HepG2 (cell line): ENCODE data around the gene SIRPA. TPM values are rescaled to one million over a fixed set of nuclear protein-coding genes. Genes with fewer than 3 reads are reported as not detected.

ENCODE experiments used
- AGO1 ChIP-seq: fragments of 200-400 bp; formaldehyde crosslinking; IDR thresholded peaks from 2 replicates; pipeline ENCODE4 v1.6.1; 2017; ENCODE audit warnings: mild to moderate bottlenecking, low read depth, low read length, moderate library complexity; ENCODE audit not compliant: poor library complexity, severe bottlenecking
- AGO2 ChIP-seq: fragments of 200-400 bp; formaldehyde crosslinking; optimal IDR thresholded peaks from 2 replicates; pipeline ENCODE3; 2017; ENCODE audit warnings: mild to moderate bottlenecking, low read depth, low read length, moderate library complexity
- KLF6 ChIP-seq: IDR thresholded peaks from 2 replicates; pipeline ENCODE4 v1.8.0; 2016; ENCODE audit warnings: missing biosample characterization, missing genetic modification reagents
- RBFOX2 ChIP-seq: fragments of 200-400 bp; formaldehyde crosslinking; IDR thresholded peaks from 2 replicates; pipeline ENCODE4 v1.6.1; 2017; ENCODE audit warnings: low read depth, mild to moderate bottlenecking, low read length
- SP4 ChIP-seq: sonication (generic); formaldehyde crosslinking; IDR thresholded peaks from 2 replicates; pipeline ENCODE4 v1.8.1; 2023; ENCODE audit warnings: mild to moderate bottlenecking, missing genetic modification reagents
- TCF7L2 ChIP-seq: IDR thresholded peaks from 2 replicates; pipeline ENCODE4 v1.6.1; 2011; ENCODE audit warnings: mild to moderate bottlenecking, low read depth, low read length, moderate library complexity
- ZNF263 ChIP-seq: sonication (generic); formaldehyde crosslinking; IDR thresholded peaks from 2 replicates; pipeline ENCODE4 v1.4.0; 2020; ENCODE audit warnings: missing genetic modification reagents
- ZNF547 ChIP-seq: sonication (generic); formaldehyde crosslinking; IDR thresholded peaks from 2 replicates; pipeline ENCODE4 v1.5.1; 2020; ENCODE audit warnings: mild to moderate bottlenecking, missing genetic modification reagents
- polyA plus RNA-seq, 8 experiments: library from polyadenylated mRNA; depleted of rRNA in 3 of 8; stranded (reverse) in 7 of 8; unstranded in 1 of 8; fragments of >200 nt; fragmentation: Illumina TruSeq in 4 of 8; extraction: Trizol in 4 of 8; gene quantifications; 2 replicates each; pipeline versions ENCODE4 v1.2.1 to v1.2.3, GENCODE V29; 2011 to 2016; ENCODE audit warnings: low read depth in 4 of 8, missing spikeins in 1 of 8, mixed read lengths in 1 of 8; ENCODE audit not compliant: insufficient read depth in 1 of 8
- total RNA-seq, 5 experiments: library from RNA; depleted of rRNA; stranded (reverse); fragments of >200 nt; fragmentation: Illumina TruSeq; extraction: Trizol; gene quantifications; 2 replicates each; pipeline ENCODE4 v1.2.3, GENCODE V29; 2016; ENCODE audit warnings: low read depth in 1 of 5
- TF ChIP-seq, protein P1 (sequence below): IDR thresholded peaks from 2 replicates; pipeline ENCODE4 v1.4.0; 2020; ENCODE audit warnings: mild to moderate bottlenecking, missing genetic modification reagents
- TF ChIP-seq, protein P2 (sequence below): sonication (generic); formaldehyde crosslinking; IDR thresholded peaks from 2 replicates; pipeline ENCODE4 v1.4.0; 2020; ENCODE audit warnings: missing genetic modification reagents
- TF ChIP-seq, protein P3 (sequence below): sonication (generic); formaldehyde crosslinking; IDR thresholded peaks from 2 replicates; pipeline ENCODE4 v1.5.1; 2020; ENCODE audit warnings: mild to moderate bottlenecking, missing genetic modification reagents, moderate library complexity
- TF ChIP-seq, protein P4 (sequence below): sonication (generic); formaldehyde crosslinking; IDR thresholded peaks from 2 replicates; pipeline ENCODE4 v1.4.0; 2020; ENCODE audit warnings: missing genetic modification reagents

SIRPA gene
- total and polyA plus RNA-seq, 2 of the 13 experiments (the other 11 are each of a cell fraction or from before 2014, with no cell fraction given) = 7.2 to 17.6 TPM

DNA sequence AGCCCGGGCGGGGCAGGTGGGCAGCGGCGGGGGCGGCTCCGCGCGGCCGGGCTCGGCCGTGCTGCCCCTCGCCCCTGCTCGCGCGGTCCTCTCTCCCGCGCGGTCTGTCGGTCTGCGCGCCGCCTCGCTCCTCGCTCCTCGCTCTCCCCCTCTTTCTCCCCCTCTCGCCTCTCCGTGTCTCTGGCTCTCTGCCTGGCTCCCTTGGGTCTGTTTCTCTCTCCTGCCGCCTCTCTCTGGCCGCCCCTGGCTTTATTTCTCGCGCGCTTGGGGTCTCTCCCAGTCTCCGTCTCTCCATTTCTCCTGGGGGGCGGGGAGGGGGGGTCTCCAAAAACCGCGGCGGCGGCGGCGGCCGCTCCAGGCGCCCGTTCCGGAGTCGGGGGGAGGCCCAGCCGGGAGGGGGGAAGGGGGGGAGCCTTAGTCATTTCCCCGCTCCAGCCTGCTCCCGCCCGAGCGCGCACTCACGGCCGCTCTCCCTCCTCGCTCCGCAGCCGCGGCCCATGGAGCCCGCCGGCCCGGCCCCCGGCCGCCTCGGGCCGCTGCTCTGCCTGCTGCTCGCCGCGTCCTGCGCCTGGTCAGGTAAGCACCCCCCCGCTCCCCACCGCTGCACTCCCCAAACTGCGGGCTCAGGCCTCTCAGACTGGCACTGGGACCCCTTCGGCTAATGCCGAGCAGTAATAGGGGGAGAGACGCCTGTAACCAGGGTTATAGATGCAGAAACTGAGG is at the start of gene SIRPA (continued):
- TF ChIP-seq, protein P1, sequence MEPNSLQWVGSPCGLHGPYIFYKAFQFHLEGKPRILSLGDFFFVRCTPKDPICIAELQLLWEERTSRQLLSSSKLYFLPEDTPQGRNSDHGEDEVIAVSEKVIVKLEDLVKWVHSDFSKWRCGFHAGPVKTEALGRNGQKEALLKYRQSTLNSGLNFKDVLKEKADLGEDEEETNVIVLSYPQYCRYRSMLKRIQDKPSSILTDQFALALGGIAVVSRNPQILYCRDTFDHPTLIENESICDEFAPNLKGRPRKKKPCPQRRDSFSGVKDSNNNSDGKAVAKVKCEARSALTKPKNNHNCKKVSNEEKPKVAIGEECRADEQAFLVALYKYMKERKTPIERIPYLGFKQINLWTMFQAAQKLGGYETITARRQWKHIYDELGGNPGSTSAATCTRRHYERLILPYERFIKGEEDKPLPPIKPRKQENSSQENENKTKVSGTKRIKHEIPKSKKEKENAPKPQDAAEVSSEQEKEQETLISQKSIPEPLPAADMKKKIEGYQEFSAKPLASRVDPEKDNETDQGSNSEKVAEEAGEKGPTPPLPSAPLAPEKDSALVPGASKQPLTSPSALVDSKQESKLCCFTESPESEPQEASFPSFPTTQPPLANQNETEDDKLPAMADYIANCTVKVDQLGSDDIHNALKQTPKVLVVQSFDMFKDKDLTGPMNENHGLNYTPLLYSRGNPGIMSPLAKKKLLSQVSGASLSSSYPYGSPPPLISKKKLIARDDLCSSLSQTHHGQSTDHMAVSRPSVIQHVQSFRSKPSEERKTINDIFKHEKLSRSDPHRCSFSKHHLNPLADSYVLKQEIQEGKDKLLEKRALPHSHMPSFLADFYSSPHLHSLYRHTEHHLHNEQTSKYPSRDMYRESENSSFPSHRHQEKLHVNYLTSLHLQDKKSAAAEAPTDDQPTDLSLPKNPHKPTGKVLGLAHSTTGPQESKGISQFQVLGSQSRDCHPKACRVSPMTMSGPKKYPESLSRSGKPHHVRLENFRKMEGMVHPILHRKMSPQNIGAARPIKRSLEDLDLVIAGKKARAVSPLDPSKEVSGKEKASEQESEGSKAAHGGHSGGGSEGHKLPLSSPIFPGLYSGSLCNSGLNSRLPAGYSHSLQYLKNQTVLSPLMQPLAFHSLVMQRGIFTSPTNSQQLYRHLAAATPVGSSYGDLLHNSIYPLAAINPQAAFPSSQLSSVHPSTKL (CRISPR knock-in tag) = no peak
- TF ChIP-seq ZNF263 (CRISPR knock-in tag) = peak; percentile 35; the same call in 1 of the 2 replicates
- 0 out of 2 replicates have a peak, but pooled peaks have one; percentile 18 for TF ChIP-seq ZNF547
- TF ChIP-seq AGO2 = peak; percentile 41
- 0 out of 2 replicates have a peak, but pooled peaks have one; percentile 17 for TF ChIP-seq SP4 (CRISPR knock-in tag)
- 0 out of 2 replicates have a peak, but pooled peaks have one; percentile 36 for TF ChIP-seq RBFOX2
- TF ChIP-seq AGO1 = peak; percentile 12
- TF ChIP-seq TCF7L2 = no peak
- TF ChIP-seq, protein P2, sequence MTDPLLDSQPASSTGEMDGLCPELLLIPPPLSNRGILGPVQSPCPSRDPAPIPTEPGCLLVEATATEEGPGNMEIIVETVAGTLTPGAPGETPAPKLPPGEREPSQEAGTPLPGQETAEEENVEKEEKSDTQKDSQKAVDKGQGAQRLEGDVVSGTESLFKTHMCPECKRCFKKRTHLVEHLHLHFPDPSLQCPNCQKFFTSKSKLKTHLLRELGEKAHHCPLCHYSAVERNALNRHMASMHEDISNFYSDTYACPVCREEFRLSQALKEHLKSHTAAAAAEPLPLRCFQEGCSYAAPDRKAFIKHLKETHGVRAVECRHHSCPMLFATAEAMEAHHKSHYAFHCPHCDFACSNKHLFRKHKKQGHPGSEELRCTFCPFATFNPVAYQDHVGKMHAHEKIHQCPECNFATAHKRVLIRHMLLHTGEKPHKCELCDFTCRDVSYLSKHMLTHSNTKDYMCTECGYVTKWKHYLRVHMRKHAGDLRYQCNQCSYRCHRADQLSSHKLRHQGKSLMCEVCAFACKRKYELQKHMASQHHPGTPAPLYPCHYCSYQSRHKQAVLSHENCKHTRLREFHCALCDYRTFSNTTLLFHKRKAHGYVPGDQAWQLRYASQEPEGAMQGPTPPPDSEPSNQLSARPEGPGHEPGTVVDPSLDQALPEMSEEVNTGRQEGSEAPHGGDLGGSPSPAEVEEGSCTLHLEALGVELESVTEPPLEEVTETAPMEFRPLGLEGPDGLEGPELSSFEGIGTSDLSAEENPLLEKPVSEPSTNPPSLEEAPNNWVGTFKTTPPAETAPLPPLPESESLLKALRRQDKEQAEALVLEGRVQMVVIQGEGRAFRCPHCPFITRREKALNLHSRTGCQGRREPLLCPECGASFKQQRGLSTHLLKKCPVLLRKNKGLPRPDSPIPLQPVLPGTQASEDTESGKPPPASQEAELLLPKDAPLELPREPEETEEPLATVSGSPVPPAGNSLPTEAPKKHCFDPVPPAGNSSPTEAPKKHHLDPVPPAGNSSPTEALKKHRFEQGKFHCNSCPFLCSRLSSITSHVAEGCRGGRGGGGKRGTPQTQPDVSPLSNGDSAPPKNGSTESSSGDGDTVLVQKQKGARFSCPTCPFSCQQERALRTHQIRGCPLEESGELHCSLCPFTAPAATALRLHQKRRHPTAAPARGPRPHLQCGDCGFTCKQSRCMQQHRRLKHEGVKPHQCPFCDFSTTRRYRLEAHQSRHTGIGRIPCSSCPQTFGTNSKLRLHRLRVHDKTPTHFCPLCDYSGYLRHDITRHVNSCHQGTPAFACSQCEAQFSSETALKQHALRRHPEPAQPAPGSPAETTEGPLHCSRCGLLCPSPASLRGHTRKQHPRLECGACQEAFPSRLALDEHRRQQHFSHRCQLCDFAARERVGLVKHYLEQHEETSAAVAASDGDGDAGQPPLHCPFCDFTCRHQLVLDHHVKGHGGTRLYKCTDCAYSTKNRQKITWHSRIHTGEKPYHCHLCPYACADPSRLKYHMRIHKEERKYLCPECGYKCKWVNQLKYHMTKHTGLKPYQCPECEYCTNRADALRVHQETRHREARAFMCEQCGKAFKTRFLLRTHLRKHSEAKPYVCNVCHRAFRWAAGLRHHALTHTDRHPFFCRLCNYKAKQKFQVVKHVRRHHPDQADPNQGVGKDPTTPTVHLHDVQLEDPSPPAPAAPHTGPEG (CRISPR knock-in tag) = peak; percentile 28; the same call in 1 of the 2 replicates
- TF ChIP-seq, protein P3, sequence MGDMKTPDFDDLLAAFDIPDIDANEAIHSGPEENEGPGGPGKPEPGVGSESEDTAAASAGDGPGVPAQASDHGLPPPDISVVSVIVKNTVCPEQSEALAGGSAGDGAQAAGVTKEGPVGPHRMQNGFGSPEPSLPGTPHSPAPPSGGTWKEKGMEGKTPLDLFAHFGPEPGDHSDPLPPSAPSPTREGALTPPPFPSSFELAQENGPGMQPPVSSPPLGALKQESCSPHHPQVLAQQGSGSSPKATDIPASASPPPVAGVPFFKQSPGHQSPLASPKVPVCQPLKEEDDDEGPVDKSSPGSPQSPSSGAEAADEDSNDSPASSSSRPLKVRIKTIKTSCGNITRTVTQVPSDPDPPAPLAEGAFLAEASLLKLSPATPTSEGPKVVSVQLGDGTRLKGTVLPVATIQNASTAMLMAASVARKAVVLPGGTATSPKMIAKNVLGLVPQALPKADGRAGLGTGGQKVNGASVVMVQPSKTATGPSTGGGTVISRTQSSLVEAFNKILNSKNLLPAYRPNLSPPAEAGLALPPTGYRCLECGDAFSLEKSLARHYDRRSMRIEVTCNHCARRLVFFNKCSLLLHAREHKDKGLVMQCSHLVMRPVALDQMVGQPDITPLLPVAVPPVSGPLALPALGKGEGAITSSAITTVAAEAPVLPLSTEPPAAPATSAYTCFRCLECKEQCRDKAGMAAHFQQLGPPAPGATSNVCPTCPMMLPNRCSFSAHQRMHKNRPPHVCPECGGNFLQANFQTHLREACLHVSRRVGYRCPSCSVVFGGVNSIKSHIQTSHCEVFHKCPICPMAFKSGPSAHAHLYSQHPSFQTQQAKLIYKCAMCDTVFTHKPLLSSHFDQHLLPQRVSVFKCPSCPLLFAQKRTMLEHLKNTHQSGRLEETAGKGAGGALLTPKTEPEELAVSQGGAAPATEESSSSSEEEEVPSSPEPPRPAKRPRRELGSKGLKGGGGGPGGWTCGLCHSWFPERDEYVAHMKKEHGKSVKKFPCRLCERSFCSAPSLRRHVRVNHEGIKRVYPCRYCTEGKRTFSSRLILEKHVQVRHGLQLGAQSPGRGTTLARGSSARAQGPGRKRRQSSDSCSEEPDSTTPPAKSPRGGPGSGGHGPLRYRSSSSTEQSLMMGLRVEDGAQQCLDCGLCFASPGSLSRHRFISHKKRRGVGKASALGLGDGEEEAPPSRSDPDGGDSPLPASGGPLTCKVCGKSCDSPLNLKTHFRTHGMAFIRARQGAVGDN (CRISPR knock-in tag) = peak; percentile 51
- TF ChIP-seq KLF6 (CRISPR knock-in tag) = no peak
- TF ChIP-seq, protein P4, sequence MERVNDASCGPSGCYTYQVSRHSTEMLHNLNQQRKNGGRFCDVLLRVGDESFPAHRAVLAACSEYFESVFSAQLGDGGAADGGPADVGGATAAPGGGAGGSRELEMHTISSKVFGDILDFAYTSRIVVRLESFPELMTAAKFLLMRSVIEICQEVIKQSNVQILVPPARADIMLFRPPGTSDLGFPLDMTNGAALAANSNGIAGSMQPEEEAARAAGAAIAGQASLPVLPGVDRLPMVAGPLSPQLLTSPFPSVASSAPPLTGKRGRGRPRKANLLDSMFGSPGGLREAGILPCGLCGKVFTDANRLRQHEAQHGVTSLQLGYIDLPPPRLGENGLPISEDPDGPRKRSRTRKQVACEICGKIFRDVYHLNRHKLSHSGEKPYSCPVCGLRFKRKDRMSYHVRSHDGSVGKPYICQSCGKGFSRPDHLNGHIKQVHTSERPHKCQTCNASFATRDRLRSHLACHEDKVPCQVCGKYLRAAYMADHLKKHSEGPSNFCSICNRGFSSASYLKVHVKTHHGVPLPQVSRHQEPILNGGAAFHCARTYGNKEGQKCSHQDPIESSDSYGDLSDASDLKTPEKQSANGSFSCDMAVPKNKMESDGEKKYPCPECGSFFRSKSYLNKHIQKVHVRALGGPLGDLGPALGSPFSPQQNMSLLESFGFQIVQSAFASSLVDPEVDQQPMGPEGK (CRISPR knock-in tag) = peak; percentile 59; the same call in 1 of the 2 replicates
